Subcutaneous adipose tissue (tissue), 4 donors: ENCODE results near the gene HSPB6. TPM values are rescaled to one million over a fixed set of nuclear protein-coding genes. Genes with fewer than 3 reads are reported as not detected.

Experiments
- total RNA-seq, 4 donors: library from RNA; depleted of rRNA; stranded (reverse); fragments of >200 nt; gene quantifications; one replicate each; pipeline ENCODE4 v1.1.0, GENCODE V29; 2016
- TF ChIP-seq, protein P1 (sequence below): fragments of 450-650 bp; IDR thresholded peaks from one replicate; pipeline ENCODE4 v1.5.1; 2016; ENCODE audit warnings: low read depth, mild to moderate bottlenecking, control low read depth, antibody characterized with exemption, moderate library complexity

Gene HSPB6
- total RNA-seq, 4 donors from 2014 or later: 50.1 to 554 (median 117) TPM

DNA sequence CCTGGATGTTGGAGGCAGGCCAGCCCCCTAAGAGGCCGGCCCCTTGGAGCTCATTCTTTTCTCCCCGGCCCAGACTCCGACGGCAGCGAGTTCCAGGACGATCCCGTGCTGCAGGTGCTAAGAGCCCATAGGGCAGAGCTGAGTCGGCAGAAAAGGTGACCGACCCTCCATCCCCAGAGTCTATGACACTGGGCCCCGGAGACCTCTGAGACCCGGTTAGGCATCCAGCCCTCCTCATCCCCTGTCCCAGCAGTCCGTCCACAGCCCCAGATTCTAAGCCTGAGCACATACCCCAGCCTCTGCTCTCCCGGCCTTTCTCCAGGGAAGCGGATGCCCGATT is 11.2 kb upstream of the HSPB6 start:
- TF ChIP-seq, protein P1, sequence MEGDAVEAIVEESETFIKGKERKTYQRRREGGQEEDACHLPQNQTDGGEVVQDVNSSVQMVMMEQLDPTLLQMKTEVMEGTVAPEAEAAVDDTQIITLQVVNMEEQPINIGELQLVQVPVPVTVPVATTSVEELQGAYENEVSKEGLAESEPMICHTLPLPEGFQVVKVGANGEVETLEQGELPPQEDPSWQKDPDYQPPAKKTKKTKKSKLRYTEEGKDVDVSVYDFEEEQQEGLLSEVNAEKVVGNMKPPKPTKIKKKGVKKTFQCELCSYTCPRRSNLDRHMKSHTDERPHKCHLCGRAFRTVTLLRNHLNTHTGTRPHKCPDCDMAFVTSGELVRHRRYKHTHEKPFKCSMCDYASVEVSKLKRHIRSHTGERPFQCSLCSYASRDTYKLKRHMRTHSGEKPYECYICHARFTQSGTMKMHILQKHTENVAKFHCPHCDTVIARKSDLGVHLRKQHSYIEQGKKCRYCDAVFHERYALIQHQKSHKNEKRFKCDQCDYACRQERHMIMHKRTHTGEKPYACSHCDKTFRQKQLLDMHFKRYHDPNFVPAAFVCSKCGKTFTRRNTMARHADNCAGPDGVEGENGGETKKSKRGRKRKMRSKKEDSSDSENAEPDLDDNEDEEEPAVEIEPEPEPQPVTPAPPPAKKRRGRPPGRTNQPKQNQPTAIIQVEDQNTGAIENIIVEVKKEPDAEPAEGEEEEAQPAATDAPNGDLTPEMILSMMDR: no peak

DNA sequence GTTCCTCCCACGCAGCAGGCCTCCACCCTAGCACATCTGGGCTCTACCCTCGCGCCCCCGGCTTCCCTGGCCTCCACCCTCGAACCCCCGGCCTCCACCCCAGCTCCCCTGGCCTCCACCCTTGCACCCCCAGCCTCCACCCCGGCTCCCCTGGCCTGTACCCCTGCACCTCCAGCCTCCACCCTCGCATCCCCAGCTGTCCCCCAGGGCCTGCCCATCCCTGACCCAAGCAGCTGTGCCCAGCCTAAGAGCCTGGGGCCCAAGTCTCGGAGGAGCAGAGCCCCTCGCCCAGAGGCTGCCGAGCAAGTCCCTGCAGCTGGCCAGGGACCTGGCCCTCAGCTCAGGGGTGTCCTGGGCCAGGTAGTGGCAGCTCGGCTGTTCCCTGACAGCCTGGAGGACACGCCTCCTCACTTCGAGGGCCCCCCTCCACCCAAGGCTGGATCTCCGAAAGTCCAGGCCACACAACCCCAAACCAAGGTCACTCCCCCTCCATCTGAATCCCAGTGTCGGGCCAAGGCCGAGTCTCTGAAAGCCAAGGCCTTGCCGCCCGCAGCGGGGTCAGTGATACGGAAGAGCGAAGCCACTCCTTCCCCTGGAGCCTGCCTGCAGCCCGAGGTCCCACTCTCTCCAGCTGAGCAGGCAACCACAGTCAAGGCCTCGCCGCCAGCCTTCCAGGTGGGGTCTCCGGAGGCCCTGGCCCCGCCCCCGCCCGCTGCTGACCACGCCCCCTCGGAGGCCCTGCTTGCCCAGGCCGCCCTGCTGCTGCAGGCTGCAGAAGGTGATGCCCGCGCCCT is 10.7 kb upstream of the HSPB6 start:
- TF ChIP-seq, protein P1: no peak

DNA sequence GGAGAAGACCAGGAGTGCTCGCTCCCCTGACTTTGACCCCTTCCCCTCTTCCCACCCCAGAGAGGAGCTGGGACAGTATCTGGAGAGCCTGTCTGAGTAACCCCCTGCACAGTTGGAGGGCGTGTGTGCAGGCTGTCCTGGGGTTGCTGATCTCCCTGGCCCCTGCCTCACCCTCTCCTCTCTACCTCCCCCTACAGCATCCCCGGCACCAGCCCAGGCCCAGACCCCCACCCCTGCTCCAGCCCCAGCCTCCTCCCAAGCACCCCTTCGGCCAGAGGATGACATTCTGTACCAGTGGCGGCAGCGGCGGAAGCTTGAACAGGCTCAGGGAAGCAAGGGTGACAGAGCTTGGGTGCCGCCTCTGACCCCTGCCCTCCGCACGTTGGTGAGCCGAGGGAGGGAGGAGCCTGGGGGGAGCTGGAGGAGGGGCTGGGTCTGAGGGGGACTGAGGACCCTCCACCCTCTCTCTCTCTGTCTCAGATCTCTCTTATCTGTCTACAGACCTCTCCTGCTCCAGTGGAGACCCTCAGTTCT is 9.8 kb upstream of the HSPB6 start:
- TF ChIP-seq, protein P1: no peak

DNA sequence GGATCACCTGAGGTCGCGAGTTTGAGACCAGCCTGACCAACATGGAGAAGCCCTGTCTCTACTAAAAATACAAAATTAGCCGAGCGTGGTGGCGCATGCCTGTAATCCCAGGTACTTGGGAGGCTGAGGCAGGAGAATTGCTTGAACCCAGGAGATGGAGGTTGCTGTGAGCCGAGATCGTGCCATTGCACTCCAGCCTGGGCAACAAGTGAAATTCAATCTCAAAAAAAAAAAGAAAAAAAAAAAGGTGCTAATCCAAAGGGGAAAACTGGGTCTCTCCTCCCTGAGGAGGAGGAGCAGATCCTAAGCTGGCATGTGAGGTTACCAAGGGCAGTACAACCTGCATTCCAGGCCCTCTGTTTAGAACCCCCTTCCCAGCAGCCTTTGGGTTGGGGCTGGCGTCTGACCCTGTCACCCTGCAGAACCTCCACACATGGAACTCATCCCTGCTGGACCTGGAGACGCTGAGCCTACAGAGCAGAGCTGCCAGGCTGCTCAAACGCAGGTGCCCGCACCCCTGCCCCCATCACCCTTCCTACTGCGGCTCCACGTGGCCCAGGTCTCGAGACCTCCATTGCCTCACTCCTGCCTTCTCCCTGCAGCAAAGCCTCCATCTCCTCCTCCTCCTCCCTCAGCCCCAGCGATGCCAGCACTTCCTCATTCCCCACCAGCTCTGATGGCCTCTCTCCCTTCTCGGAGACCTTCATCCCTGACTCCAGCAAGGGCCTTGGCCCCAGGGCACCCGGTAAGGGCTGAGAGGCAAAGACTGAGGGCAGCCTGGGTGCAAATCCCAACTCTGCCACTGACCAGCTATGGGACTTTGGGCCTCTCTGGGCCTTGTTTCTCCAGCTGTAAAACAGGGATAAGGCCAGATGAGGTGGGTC is 7.8 kb upstream of the HSPB6 start:
- TF ChIP-seq, protein P1: no peak

DNA sequence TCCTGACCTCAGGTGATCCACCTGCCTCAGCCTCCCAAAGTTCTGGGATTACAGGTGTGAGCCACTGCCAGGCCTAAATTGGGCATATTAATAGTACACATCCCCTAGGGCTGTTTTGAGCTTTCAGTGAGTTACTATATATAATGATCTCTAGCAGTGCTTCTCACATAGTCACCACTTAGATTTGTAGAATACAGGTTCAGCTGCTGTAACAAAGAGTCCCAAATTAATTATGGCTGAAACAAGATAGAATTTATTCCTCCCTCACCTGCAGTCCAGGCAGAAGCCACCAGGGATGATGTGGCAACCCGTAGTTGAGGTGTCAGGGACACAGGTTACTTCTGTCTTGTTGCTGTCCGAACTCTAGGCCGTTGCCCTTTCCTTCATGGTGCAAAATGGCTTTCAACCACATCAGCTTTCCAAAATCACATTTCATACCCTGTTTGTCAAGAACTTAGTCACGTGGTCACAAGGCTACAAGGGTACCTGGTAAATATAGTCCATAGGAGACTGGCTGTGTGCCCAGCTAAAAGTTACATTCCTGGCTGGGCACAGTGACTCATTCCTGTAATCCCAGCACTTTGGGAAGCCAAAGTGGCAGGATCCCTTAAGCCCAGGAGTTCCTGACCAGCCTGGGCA is 4.0 kb upstream of the HSPB6 start:
- TF ChIP-seq, protein P1: no peak

DNA sequence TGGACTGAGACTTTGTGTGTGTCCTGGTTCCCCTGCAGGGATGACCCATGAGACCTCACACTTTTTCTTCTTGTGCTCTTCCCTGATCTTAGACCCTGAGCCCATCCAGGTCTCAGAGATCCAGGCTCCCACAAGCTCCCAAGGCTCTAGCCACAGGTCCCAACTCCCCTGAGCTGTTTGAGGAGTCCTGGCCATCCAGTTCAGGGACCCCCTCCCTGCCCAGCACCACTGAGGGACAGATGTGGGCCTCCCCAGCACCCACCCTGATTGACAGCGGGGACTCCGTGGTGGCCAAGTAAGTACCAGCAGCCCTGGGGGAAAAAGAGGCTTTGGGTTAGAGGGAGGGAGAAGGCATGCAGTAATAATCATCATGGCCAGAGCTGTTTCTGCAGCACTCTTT is 2.9 kb upstream of the HSPB6 start:
- TF ChIP-seq, protein P1: no peak
